HG03460 (cell line): ENCODE data around the gene TNFRSF8.
"Not testable (repeated sequence)": the region's sequence is repeated elsewhere in the genome, so short reads cannot be mapped to it uniquely, and the experiment has no call there.

Experiments
- ATAC-seq: cut with Tn5 transposase; IDR thresholded peaks from one replicate; pipeline ENCODE4 v1.9.1; 2021; ENCODE audit not compliant: unreplicated experiment

TNFRSF8 gene

GRCh38 chr1:12038356-12039163 lies 24.5 kb upstream of the TNFRSF8 start:
- no peak for ATAC-seq

- no peak for ATAC-seq
These were observed 24.0 kb upstream of the TNFRSF8 start for GRCh38 chr1:12039164-12039525.

- ATAC-seq = peak; percentile 45
These were observed 23.2 kb upstream of the TNFRSF8 start for GRCh38 chr1:12039824-12040456.

DNA sequence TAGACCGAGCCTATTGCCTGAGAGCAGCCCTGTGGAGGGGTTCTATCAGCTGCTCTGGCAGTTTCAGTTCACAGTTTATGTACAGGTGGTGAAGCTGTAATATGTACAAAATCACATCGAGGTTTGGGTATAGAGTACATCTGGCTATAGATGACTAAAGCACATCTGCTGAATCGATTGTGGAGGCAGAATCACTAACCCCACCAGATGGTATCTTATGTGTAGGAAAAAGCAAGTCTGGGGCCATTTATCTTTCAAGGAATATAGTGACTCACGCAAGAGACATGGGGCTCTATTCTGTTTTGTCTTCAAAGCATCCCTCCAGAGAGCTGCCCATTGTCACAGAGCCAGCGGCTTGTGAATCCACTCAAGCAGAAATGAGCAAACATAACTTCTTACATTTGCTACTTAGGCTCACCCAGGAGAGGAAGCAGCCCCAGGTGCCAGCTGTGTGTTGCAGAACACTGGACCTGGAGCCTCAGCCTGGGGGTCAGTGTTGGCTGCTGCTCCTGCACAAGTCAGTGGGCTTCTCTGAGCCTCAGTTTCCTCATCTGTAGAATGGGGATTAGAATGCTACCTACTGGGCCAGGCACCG lies 22.5 kb upstream of the TNFRSF8 start:
- ATAC-seq = peak; percentile 71

- not testable (repeated sequence) for ATAC-seq
These were observed 18.8 kb upstream of the TNFRSF8 start for GRCh38 chr1:12044187-12044877.

DNA sequence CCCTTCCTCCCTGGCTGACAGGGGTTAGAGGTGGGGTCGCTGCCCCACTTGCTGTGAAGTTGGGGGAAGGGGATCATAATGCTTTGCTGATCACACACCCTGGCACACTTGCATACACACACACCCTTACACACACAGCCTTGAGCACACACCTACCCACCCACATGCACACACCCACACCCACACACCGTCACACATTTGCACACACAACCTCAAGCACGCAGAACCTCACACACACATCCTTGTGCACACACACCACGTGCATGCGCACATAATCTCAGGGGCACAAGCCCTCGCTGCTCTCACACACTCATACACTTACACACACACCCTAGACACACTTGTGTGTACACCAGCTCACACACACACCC lies 16.4 kb upstream of the TNFRSF8 start:
- ATAC-seq = no peak

- ATAC-seq = peak; percentile 34
These were observed 15.8 kb upstream of the TNFRSF8 start for GRCh38 chr1:12047120-12047876.

DNA sequence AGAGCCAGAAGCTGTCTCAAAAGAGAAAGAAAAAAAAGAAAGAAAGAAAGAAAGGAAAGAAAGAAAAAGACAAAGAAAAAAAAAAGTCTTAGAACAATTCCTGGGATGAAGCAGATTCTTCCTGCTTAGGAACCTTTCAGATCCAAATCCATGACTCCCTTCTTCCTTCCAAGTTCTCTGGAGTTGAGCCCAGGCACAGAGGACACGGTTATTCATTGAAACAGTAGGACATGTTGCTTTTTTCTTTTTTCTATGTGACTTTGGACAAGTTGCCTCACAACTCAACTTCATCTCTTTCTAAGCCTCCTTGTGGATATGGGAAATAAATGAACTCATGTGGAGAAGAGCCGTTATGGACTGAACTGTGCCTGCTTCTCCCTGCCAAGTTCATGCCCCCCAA lies 14.7 kb upstream of the TNFRSF8 start:
- ATAC-seq = no peak

GRCh38 chr1:12049616-12050015 lies 13.5 kb upstream of the TNFRSF8 start:
- no peak for ATAC-seq

GRCh38 chr1:12051361-12051760 lies 11.7 kb upstream of the TNFRSF8 start:
- ATAC-seq = no peak

DNA sequence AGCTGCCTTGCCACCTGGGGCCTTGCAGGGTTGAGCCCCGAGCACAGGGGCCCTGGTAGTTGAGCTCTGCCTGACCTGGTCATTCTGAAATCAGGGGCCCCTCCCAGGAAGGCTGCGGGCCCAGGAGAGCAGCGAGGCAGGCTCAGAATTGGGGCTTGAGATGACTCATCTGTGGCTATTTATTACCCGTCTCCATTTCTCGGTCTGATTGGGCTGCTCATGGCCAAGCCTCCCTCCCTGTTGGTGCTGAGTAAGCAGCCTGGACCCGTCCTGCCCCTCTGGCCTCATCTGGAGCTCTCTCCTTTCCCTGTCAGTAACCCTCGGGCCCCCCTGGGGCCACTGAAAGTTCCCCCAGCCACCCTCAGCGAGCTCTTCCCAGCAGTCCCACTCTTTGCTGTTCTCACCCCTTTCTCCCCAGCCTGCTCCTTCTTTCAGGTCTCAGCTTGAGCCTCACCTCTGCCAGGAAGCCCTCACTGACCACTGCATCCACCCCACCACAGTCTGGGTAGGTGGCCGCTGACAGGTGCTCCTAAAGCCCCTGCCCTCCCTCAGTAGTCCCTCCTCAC lies 11.0 kb upstream of the TNFRSF8 start:
- peak; percentile 67 for ATAC-seq

- ATAC-seq = no peak
These were observed 10.0 kb upstream of the TNFRSF8 start for GRCh38 chr1:12052997-12053686.

- no peak for ATAC-seq
These were observed 9.2 kb upstream of the TNFRSF8 start for GRCh38 chr1:12053752-12054548.

DNA sequence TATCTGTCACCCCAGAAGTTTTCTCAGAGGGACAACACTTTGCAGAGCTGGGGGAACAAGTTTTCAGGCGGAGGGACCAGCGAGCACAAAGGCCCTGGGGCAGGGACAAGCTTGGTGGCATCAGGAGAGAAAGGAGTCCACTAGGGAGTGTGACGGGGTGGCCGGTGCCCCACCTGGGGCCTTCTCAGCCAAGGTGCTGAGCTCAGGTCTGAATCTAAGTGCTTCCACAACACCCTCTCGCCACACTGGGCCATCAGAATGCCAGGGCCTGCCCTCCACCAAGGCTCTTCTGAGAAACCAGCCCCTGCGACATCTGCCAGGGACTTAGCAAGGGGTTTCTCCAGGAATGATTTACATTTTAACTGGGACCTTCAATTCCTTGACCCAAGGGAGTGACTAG lies 7.8 kb upstream of the TNFRSF8 start:
- ATAC-seq = no peak

GRCh38 chr1:12056331-12056841 lies 6.7 kb upstream of the TNFRSF8 start:
- no peak for ATAC-seq

- no peak for ATAC-seq
These were observed 5.7 kb upstream of the TNFRSF8 start for GRCh38 chr1:12057382-12057781.

- no peak for ATAC-seq
These were observed 5.0 kb upstream of the TNFRSF8 start for GRCh38 chr1:12057940-12058687.

- ATAC-seq = no peak
These were observed 3.9 kb upstream of the TNFRSF8 start for GRCh38 chr1:12059226-12059625.
